GM19193 (cell line): ENCODE measurements around the gene H6PD.

Experiments used
- POLR2A ChIP-seq: IDR thresholded peaks from 4 replicates; pipeline ENCODE4 v1.6.1; 2011; ENCODE audit not compliant: insufficient read depth, insufficient read length; ENCODE audit errors: extremely low read depth

H6PD gene

DNA sequence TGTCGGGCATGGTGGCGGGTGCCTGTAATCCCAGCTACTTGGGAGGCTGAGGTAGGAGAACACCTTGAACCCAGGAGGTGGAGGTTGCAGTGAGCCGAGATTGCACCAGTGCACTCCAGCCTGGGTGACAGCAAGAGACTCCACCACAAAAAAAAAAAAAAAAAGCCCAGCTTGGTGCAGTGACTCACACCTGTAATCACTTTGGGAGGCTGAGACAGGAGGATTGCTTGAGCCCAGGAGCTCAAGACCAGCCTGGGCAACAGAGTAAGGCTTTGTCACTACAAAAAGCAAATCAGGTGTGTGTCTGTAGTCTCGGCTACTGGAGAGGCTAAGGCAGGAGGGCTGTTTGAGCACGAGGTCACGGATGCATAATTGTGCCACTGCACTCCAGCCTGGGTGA, 5.0 kb upstream of the H6PD start:
- no peak for TF ChIP-seq POLR2A

DNA sequence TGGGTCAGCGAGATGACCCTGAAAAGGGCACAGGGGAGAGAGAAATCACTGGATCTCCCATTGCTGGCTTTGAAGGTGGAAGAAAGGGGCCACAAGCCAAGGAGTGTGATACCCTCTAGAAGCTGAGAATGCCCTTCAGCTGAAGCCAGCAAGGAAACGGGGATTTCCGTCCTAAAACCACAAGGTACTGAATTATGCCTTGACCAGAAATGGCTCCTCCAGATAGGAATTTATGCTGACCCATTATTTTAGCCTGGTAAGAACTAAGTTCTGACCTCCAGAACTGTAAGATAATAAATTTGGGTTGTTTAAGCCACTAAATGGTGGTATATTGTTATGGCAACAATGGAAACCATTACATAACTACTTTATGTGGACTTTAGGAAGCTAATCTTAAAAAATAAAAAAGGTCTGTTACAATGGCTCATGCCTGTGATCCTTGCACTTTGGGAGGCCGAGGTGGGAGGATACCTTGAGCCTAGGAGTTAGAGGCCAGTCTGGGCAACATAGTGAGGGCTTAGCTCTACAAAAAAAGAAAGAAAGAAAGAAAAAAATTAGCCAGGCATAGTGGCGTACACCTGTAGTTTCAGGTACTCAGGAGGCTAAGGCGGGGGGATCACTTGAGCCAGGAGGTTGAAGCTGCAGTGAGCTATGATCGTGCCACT, 3.6 kb upstream of the H6PD start:
- TF ChIP-seq POLR2A = no peak

DNA sequence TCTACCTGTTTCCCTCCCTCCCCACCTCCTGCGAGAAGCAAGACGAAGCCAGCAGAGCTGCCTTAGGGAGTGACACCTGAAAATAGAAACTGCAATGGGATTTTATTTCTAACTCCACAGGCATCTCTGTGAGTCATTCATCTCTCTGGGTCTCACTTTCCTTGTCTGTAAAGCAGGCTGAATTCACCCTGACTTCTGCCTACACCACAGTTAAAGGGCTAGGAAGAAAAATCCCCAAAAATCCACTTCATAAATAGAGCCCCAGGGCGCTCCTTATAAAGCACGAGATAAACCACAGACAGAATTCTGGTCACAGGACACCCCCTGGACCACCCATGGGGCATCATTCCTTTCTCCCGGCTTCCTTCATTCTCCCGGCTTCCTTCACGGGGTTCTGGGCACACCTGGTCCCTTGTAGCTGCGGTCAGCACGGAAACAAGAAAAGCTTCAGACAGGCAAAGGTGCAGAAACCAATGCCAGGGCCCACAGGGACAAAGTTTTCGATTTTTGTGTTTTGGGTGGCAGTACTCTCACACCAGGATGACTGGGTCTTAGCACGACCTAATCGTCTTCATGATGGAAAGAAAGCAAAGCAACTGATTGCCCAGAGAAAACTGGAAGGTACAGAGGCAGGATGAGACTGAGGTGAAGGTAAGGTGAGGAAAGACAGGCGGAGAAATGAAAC, 2.8 kb upstream of the H6PD start:
- no peak for TF ChIP-seq POLR2A

DNA sequence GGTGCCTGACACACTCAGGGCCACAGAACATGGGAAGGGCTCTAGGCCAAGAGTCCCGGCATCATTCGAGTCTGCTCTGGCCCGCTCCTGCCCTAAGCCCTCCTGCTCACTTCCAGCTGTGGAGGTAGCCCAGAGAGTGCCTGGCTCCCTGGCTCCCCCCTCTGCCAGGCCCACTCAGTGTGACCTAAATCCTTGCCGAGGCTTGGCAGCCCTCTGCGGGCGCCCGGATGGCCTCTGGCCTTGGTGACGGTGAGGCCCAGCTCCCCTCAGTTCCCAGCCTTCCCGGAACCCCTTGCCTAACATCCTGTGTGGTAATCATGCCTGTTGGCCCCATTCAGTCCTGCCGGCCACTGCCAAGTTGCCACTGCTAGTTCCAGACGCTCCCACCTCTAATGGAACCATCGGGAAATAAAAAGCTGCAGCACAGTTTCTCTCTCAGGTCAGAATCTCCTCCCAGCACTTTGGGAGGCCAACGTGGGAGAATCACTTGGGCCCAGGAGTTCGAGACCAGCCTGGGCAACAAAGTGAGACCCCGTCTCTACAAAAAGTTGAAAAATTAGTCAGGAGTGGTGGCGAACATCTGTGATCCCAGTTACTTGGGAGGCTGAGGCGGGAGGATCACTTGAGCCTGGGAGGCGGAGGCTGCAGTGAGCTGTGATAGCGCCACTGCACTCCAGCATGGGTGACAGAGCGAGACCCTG, 1.2 kb upstream of the H6PD start:
- TF ChIP-seq POLR2A = no peak

DNA sequence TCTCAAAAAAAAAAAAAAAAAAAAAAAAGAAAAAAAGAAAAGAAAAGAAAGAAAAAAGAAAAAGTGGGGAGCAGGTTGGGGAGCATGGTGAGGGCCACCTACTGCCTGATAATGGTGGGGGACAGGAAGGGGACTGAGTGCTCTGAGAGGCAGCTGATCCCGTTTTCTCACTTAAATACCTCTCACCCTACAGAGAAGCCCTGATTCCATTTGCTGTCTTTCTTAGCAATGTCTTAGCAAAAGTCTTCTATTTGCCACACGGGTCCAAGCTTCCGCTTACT, 692 bp upstream of the H6PD start:
- no peak for TF ChIP-seq POLR2A

DNA sequence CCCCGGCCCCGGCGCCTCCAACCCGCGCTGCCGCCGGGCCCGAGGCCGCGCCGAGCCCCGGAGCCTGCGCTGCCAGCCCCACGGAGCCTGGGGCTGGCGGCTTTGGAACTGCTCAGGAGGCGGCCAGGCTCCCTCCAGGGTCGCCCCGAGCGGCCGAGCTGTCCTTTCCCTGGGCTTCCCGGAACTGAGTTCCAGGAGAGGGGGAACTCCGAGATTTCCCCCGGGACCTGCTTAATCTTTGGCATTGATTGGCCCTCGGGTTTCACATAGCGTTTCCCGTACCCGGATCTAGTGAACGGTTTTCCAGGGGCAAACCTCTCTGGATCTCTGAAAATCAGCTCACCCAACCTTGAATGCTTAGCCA, 504 bp downstream of the H6PD start:
- no peak for TF ChIP-seq POLR2A

DNA sequence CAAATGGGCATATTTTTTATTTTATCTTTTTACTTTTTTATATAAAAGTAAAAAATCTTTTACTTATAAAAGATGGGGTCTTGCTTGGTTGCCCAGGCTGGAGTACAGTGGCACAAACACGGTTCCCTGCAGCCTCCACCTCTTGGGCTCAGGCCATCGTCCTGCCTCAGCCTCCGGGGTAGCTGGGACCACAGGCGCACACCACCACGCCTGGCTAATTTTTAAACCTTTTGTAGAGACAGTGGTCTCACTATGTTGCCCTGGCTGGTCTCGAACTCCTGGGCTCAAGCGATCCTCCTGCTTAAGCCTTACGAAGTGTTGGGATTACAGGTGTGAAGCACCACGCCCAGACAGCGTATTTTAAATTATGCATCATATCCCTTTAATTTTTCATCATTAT, 986 bp downstream of the H6PD start:
- no peak for TF ChIP-seq POLR2A

DNA sequence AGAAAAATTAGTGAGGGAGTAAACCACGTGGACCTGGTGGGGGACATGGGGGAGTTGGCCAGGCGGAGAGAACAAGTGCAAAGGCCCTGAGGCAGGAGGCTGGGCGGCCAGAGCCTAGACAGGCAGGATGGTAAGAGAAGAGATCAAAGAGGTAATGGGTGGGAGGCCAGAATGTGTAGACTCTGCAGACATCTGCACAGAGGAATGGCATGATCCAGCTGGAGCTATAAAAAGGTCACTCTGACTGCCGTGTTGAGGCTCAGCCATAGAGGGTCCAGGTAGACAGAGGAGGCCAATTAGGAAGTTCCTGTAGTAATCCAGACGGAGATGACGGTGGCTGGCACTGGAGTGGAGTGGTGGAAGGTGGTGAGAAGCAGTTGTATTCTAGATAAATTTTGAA, 3.6 kb downstream of the H6PD start:
- TF ChIP-seq POLR2A = no peak

DNA sequence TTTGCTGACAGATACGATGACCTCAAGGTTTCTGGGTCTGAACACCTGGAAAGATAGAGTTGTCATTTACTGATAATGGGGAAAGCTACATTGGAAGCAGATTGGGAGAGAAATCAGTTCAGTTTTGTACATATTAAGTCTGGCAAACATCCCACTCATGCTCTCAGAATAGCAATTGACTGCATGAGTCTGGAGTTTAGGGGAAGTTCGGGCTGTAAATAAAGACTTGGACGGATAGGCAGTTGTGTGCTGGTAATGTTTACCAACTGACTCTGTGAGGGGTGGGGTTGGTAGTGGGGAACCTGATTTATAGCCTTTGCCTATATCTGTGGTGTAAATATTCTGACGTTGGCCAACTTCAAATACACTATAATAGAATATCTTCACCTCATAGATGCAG, 4.0 kb downstream of the H6PD start:
- no peak for TF ChIP-seq POLR2A

DNA sequence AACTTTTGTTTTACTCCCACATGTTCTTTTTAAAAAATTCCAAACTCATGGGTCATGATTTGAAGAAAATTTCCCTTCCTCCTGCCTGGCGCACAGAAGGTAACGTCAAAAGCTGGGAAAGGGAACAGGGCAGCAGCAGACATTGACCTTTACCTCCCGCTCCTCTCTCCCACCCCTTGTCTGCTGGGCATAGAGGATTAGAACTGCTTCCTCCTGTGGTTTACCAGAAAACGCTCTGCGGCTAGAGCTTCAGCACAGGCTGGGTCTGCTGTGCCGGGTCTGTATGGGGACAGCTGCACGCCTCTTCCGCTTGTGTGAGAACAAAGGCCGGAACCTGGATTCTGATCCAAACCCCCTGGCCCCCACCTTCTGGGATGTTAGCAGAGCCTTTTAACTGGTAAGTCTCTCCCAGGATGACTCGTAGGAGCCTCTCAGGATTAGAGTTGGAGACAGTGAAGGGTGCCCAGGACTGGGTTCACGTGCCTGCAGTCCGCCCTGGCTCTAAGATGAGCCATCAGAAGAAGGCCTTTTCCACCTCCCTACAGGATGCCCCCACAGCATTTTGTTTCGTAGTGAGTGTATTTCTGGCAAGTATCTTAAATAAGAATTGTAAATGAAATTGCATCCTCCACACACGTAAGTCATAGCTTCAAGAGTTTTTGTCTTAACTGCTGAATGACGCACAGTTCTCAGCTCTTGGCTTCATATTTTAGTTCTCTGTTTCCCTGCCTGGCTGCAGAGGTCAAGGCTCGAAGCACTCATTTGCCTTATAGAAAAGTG, 5.2 kb downstream of the H6PD start:
- TF ChIP-seq POLR2A = no peak

DNA sequence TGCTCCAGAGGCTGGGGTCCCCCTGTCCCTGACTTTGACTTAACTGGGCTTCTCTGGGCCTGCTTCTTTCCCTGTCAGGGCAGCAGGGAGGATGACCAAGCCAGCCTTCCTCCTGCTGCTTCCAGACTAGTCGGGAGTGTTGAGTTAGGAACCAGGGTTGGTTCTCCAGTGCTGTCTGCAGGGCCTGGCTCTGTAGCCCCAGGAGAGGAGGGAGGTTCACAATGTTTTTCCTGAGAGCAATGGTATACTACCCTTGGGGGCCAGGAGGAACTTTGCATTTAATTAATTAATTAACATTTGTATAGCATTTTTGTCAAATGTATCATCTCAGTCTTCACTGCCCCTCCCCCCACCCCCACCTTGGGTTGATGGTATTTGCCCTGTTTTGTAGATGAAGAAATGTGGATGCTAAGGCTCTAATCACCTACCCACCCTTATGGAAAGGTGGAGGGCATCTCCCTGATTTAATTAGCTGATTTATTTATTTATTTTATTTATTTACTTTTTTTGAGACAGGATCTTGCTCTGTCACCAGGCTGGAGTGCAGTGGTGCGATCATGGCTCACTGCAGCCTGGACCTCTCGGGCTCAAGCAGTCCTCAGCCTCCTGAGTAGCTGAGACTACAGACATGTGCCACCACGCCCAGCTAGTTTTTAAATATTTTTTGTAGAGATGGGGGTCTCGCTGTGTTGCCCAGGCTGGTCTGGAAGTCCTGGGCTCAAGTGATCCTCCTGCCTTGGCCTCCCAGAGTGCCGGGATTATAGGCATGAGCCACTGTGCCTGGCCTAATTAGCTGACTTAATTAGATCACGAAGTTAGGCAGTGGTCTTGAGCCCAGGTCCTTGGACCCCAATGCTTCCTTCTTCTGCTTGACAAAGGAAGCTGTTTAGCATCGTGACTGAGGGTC, 6.6 kb downstream of the H6PD start:
- no peak for TF ChIP-seq POLR2A

DNA sequence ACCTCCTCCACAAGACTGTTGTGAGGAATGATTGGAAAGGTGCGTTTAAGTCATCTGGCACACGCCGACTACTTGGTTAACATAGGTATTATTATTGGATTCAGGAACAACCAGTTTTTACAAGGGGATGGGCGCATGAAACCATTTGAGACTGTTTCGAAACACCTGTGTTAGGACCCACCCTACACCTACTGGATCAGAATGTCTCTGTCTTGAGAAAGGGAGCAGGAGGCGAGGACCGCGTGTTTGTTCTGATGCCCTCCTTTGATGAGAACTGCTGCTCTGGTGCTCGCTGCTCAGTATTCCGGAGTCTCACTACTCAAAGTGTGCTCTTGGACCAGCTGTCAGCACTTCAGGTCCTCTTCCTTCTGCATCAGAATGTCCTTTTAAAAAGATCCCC, 7.3 kb downstream of the H6PD start:
- TF ChIP-seq POLR2A = no peak

DNA sequence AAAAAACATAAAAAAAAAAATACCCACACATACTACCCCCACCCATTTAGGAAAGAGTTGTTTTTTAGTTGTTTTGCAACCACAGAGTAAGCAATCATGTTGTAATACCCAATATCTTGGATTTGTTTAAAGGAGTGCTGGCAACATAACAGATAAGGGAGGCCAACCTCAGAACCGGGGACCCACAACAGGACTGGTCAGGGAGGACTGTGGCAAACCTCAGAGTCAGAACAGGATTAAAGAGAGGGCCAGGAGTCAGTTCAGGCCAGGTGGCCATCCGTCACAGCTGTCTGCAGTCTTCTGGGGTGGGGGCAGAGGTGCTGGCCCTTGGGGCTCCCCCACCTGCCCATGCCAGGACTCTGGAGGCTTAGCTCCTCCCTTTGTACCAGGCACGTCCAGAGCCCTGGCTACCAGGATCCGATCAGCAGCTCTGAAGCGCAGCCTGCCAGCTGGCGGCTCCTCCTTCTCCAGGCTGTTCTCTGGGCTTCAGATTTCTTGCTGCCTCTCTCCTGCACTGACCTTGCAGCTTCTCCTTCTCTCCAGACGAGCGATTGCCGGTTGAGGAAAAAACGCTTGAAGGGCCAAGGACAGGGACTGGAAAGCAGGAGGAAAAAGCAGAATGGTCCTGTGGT, 7.9 kb downstream of the H6PD start:
- TF ChIP-seq POLR2A = no peak

DNA sequence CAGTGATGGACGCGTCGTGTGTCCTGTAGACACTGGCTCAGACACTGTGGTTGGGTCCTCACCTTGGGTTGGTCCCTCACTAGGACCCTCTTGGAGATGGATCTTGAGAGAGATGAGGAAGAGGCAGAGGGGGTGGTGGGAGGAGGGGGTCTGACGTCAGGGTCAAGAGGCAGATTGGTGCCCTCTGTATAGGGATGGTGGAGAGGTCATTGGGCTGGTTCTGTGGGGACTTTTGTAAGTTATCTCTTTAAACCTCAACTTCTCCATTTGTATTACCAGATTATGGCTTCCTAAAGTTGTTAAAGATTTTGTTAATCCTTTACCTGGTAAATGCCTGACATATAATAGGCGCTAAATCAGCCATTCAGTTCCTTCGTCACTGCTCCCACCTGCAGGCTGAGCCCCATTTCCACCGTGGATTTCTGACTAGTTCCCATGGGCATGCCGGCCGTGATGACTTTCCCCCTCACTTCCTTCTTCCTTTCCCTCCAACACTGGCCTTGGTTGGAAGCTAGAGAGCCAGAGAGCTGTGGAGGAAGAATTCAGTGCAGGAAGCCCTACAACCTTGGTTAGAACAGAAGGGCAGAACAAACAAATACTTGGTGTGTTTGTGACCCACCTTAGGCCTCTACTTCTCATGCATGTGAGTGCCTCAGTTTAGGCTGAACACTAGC, 8.6 kb downstream of the H6PD start:
- TF ChIP-seq POLR2A = no peak
